ENCODE results near the gene TBATA. TPM values are rescaled to one million over a fixed set of nuclear protein-coding genes. Genes with fewer than 3 reads are reported as not detected.
A peak's percentile ranks its signal among the peaks of the same experiment; 100 is the strongest.

TBATA gene
- total and polyA plus RNA-seq, 8 donors = not detected

DNA sequence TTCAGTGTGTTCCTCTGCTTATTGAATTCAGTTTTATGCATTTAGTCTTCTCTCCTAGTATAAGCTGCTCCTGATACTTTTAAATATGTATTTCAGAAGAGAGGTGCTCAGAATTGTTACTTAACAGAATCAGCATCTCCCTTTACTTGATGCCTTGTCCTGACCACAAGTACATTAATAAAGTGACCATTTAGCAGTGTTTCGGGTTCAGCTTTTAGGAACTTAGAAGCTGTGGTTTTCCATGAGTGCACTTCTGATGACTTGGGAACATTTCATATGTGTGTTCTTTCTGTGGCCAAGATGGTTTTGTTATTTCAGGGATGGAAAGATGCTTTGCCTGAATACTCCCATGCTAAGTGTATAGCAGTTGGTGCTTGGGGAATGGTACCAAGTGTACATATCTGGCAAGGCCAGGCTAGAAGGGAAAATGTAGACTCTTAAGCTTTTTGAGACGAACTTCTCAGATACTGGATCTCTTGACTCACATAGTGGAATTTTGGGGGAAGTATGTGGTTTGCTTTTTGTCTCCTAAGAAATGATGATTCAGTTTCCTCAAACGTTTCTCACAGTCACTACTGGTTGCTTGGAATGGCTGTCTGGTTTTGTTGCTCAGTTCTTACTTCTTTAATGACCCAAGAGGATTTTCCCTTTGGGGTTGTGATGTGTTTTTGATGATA is 47.8 kb upstream of the TBATA start:
- no peak for DNase-seq
- FAIRE-seq = no peak
- no peak overlapping the region for H3K27ac ChIP-seq
- H3K4me1 ChIP-seq = peaks cover 12 to 35% (median 25%) of the 10 kb centered on the region in 3 donors
- no peaks in the 10 kb centered on the region for H3K9me3 ChIP-seq
- H3K4me3 ChIP-seq = no peak overlapping the region
- H3K36me3 ChIP-seq = no peaks in the 10 kb centered on the region
- H3K27me3 ChIP-seq = no peaks in the 10 kb centered on the region
- 69 to 72% methylated on average over 3 of the region's 3 CpGs for WGBS, 2 donors
- TF ChIP-seq, protein P1, sequence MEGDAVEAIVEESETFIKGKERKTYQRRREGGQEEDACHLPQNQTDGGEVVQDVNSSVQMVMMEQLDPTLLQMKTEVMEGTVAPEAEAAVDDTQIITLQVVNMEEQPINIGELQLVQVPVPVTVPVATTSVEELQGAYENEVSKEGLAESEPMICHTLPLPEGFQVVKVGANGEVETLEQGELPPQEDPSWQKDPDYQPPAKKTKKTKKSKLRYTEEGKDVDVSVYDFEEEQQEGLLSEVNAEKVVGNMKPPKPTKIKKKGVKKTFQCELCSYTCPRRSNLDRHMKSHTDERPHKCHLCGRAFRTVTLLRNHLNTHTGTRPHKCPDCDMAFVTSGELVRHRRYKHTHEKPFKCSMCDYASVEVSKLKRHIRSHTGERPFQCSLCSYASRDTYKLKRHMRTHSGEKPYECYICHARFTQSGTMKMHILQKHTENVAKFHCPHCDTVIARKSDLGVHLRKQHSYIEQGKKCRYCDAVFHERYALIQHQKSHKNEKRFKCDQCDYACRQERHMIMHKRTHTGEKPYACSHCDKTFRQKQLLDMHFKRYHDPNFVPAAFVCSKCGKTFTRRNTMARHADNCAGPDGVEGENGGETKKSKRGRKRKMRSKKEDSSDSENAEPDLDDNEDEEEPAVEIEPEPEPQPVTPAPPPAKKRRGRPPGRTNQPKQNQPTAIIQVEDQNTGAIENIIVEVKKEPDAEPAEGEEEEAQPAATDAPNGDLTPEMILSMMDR (IDR thresholded peaks at IDR 0.05) = no peak
- peak in 2 of 4 donors; percentile 44 to 62 for ATAC-seq
- intact Hi-C loops (cut with DNase I) = no loop called here

DNA sequence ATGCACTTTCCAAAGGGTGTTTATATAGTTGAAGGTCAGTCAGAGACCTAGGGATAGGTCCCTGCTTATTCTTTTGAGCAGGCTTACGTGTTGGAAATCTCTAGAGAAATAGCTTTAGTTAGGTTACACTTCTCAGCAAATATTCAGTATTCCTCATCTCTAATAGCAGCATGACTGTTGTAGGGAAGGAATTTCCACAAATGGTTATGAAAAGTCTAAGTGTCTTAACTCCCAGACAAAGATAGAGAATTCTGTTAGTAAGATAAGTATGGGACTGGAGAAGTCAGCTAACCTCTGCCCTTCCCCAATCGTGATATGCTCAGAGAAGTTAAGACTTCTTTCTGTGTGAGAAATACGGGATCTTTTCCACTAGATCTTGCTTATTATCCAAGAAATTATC is 47.0 kb upstream of the TBATA start:
- Histone ChIP-seq H3K9me3 (no peaks in the 10 kb centered on the region), H3K27ac (no peak overlapping the region), H3K4me1 (peaks cover 12 to 35% (median 28%) of the 10 kb centered on the region in 3 donors), H3K36me3 (no peaks in the 10 kb centered on the region), H3K27me3 (no peaks in the 10 kb centered on the region), H3K4me3 (no peak overlapping the region)
- TF ChIP-seq, protein P1 (IDR thresholded peaks at IDR 0.05) = no peak
- ATAC-seq = no peak
- no peak for FAIRE-seq
- DNase-seq = no peak
- 60 to 76% methylated on average over 3 of the region's 3 CpGs for WGBS, 2 donors
- intact Hi-C loops (cut with DNase I) = no loop called here

DNA sequence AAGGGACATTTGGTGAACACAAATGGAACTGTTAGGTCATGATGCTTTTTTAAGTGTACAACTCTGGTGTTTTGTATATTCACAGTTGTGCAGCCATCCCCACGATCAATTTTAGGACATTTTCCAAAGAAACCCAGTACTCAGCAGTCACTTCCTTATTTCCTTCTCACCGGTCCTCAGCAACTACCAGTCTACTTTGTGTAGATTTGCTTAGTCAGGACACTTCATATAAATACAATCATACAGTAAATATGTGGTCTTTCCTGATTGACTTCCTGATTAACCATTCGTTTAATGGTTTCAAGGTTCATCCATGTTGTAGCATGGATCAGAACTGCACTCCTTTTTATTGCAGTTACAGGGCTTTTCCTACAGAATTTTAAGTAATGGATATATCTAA is 45.0 kb upstream of the TBATA start:
- TF ChIP-seq, protein P1 (IDR thresholded peaks at IDR 0.05) = no peak
- DNase-seq (no peak), FAIRE-seq (no peak), ATAC-seq (peak in 3 of 4 donors; percentile 53 to 66 (median 57))
- no peaks in the 10 kb centered on the region for H3K9me3 ChIP-seq
- H3K4me1 ChIP-seq = peaks cover 9 to 26% (median 20%) of the 10 kb centered on the region in 3 donors
- no peak overlapping the region for H3K27ac ChIP-seq
- intact Hi-C loops (cut with DNase I) = no loop called here
- H3K27me3 ChIP-seq = no peaks in the 10 kb centered on the region
- WGBS, 2 donors = 15 to 18% methylated on average over 3 of the region's 3 CpGs
- H3K4me3 ChIP-seq = no peak overlapping the region
- H3K36me3 ChIP-seq = no peaks in the 10 kb centered on the region

DNA sequence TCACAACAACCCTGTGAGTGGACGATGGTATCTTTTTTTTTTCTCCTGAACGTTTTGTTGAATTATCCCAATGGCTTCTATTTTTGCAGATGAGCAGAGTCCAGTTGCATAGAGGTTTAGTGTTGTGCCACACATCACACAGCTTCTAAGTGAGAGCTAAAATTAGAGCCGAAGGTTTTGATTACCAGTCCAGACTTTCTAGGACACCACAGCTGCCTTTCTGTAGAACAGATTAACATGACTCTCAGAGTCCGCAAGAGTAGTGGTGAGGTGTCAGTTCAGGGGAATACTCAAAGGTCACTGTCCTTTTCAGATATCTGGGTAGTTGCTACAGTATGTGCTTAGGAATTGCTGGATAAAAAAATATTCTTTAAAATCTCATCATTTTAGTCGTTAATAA is 44.4 kb upstream of the TBATA start:
- DNase-seq (no peak), FAIRE-seq (no peak), ATAC-seq (no peak)
- Histone ChIP-seq H3K4me1 (peaks cover 9 to 22% (median 20%) of the 10 kb centered on the region in 3 donors), H3K27ac (no peak overlapping the region), H3K36me3 (no peaks in the 10 kb centered on the region), H3K4me3 (no peak overlapping the region), H3K27me3 (no peaks in the 10 kb centered on the region), H3K9me3 (no peaks in the 10 kb centered on the region)
- TF ChIP-seq, protein P1 (IDR thresholded peaks at IDR 0.05) = no peak
- 50 to 68% methylated on average over 5 of the region's 5 CpGs for WGBS, 2 donors
- intact Hi-C loops (cut with DNase I) = no loop called here

DNA sequence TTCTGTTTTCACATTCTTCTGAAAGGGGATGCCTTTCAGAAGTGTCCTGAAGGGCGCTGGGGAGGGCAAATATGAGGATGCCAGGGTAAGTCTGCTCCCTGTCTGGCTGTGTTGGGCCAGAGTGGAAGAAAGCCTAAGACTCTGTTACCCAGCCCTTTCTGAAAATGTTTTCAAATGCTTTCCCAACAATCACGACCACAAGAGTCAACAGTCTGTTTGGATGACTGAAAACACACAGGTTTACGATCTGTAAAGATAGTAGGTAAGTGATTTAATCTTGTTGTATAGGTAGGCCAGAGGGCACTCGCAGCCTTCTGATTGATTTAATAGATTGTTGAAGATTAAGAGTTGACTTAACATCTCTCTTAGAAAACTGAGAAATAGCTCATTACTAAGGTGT is 43.7 kb upstream of the TBATA start:
- TF ChIP-seq, protein P1 (IDR thresholded peaks at IDR 0.05) = no peak
- Histone ChIP-seq H3K4me1 (peaks cover 9 to 22% (median 20%) of the 10 kb centered on the region in 3 donors), H3K36me3 (no peaks in the 10 kb centered on the region), H3K9me3 (no peaks in the 10 kb centered on the region), H3K27me3 (no peaks in the 10 kb centered on the region), H3K4me3 (no peak overlapping the region), H3K27ac (no peak overlapping the region)
- no peak for DNase-seq
- no peak for FAIRE-seq
- no peak for ATAC-seq
- 60 to 77% methylated on average over 4 of the region's 4 CpGs for WGBS, 2 donors
- intact Hi-C loops (cut with DNase I) = no loop called here
